K562 (cell line): ENCODE results near the gene OR5H15. TPM values are rescaled to one million over a fixed set of nuclear protein-coding genes. Genes with fewer than 3 reads are reported as not detected.

Source experiments
- ATF7 ChIP-seq: fragments of 450-650 bp; IDR thresholded peaks from 2 replicates; pipeline ENCODE4 v1.7.1; 2014; ENCODE audit warnings: mild to moderate bottlenecking, moderate library complexity
- CEBPB ChIP-seq: fragments of 450-650 bp; IDR thresholded peaks from 2 replicates; pipeline ENCODE4 v1.6.1; 2016; ENCODE audit warnings: missing genetic modification characterization, missing compliant biosample characterization
- FOXJ2 ChIP-seq: fragments of 200-800 bp; sonication (Bioruptor generic); IDR thresholded peaks from 2 replicates; pipeline ENCODE4 v1.6.1; 2016; ENCODE audit warnings: missing genetic modification characterization, missing compliant biosample characterization
- GABPB1 ChIP-seq: sonication (generic); formaldehyde crosslinking; IDR thresholded peaks from 2 replicates; pipeline ENCODE4 v1.8.0; 2022; ENCODE audit warnings: mild to moderate bottlenecking, missing genetic modification reagents
- PRPF4 ChIP-seq: fragments of 200-400 bp; formaldehyde crosslinking; IDR thresholded peaks from one replicate; pipeline ENCODE4 v1.6.1; 2017; ENCODE audit warnings: low read length, low read depth, mild to moderate bottlenecking; ENCODE audit not compliant: insufficient read depth, poor library complexity, severe bottlenecking
- ZKSCAN8 ChIP-seq: fragments of 200-800 bp; sonication (Bioruptor generic); IDR thresholded peaks from 2 replicates; pipeline ENCODE4 v1.6.1; 2016; ENCODE audit warnings: missing genetic modification characterization, missing compliant biosample characterization
- ZNF212 ChIP-seq: fragments of 450-650 bp; formaldehyde crosslinking; IDR thresholded peaks from 2 replicates; pipeline ENCODE4 v1.4.0; 2020; ENCODE audit warnings: mild to moderate bottlenecking
- ZZZ3 ChIP-seq: fragments of 450-650 bp; IDR thresholded peaks from 2 replicates; pipeline ENCODE4 v1.6.1; 2016; ENCODE audit warnings: antibody characterized with exemption, mild to moderate bottlenecking, moderate library complexity
- polyA plus RNA-seq, 8 experiments: library from polyadenylated mRNA; depleted of rRNA in 4 of 8; stranded (reverse) in 5 of 8; unstranded in 3 of 8; fragments of >200 nt; fragmentation: Nextera tagmentation in 2 of 8; fragmentation: Illumina TruSeq in 1 of 8; extraction: Ambion mirVana in 2 of 8; extraction: Trizol in 1 of 8; gene quantifications; 2 replicates each; pipeline versions ENCODE4 v1.2.1 to v1.2.3, GENCODE V29; 2011 to 2014; ENCODE audit warnings: inconsistent platforms in 1 of 8, missing spikeins in 1 of 8
- total RNA-seq, 7 experiments: library from RNA; depleted of rRNA in 6 of 7; stranded (reverse); fragments of >200 nt in 6 of 7; fragmentation: Illumina TruSeq in 2 of 7; extraction: Trizol in 2 of 7; gene quantifications; 2 replicates each; pipeline versions ENCODE4 v1.2.1 to v1.2.3, GENCODE V29; 2011 to 2021; ENCODE audit warnings: low replicate concordance in 1 of 7
- TF ChIP-seq, protein P1 (sequence below): fragments of 250-450 bp; sonication (Bioruptor Pico); IDR thresholded peaks from 2 replicates; pipeline ENCODE4 v1.9.0; 2021; ENCODE audit warnings: mild to moderate bottlenecking, inconsistent platforms
- TF ChIP-seq, protein P2 (sequence below): sonication (generic); formaldehyde crosslinking; IDR thresholded peaks from 2 replicates; pipeline ENCODE4 v1.8.0; 2022; ENCODE audit warnings: missing genetic modification reagents, mild to moderate bottlenecking, borderline replicate concordance

Gene OR5H15
- total and polyA plus RNA-seq, 9 of the 15 experiments (the other 6 are each of a cell fraction or from before 2014, with no cell fraction given): not detected

DNA sequence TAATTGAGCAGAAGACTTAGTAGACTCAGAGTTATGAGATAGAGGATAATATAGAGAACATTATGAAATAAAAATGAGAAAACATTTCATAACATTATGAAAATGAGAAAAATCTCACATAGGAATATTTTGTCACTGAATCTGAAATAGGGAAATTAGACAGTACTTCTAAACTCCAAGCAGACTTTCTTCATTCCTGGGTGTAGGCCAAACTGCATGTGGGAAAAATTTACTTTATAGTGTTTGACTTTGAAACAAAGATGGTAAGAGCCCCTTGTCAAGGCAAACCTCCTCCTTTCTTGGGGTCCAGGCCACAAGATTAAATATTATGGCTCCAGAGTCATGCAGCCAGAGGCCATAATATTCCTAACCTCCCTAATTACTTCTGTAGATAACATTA is 26.0 kb upstream of the OR5H15 start (continued):
- TF ChIP-seq ZKSCAN8: no peak
- TF ChIP-seq FOXJ2 (tag): no peak
- TF ChIP-seq, protein P1, sequence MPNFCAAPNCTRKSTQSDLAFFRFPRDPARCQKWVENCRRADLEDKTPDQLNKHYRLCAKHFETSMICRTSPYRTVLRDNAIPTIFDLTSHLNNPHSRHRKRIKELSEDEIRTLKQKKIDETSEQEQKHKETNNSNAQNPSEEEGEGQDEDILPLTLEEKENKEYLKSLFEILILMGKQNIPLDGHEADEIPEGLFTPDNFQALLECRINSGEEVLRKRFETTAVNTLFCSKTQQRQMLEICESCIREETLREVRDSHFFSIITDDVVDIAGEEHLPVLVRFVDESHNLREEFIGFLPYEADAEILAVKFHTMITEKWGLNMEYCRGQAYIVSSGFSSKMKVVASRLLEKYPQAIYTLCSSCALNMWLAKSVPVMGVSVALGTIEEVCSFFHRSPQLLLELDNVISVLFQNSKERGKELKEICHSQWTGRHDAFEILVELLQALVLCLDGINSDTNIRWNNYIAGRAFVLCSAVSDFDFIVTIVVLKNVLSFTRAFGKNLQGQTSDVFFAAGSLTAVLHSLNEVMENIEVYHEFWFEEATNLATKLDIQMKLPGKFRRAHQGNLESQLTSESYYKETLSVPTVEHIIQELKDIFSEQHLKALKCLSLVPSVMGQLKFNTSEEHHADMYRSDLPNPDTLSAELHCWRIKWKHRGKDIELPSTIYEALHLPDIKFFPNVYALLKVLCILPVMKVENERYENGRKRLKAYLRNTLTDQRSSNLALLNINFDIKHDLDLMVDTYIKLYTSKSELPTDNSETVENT: no peak
- TF ChIP-seq, protein P2, sequence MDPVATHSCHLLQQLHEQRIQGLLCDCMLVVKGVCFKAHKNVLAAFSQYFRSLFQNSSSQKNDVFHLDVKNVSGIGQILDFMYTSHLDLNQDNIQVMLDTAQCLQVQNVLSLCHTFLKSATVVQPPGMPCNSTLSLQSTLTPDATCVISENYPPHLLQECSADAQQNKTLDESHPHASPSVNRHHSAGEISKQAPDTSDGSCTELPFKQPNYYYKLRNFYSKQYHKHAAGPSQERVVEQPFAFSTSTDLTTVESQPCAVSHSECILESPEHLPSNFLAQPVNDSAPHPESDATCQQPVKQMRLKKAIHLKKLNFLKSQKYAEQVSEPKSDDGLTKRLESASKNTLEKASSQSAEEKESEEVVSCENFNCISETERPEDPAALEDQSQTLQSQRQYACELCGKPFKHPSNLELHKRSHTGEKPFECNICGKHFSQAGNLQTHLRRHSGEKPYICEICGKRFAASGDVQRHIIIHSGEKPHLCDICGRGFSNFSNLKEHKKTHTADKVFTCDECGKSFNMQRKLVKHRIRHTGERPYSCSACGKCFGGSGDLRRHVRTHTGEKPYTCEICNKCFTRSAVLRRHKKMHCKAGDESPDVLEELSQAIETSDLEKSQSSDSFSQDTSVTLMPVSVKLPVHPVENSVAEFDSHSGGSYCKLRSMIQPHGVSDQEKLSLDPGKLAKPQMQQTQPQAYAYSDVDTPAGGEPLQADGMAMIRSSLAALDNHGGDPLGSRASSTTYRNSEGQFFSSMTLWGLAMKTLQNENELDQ (CRISPR knock-in tag): no peak
- TF ChIP-seq CEBPB (tag): no peak
- no peak for TF ChIP-seq ATF7
- TF ChIP-seq GABPB1 (CRISPR knock-in tag): no peak
- no peak for TF ChIP-seq ZZZ3
- no peak for TF ChIP-seq ZNF212 (CRISPR knock-in tag)
- no peak for TF ChIP-seq PRPF4
- TF ChIP-seq, all 486 proteins: peak for 0
